ENCODE data around the gene ZSCAN9.

The ZSCAN9 gene

GRCh38 chr6:28252009-28252975 lies 27.2 kb downstream of the ZSCAN9 start, which contains the start of gene ZKSCAN4:
ZKSCAN4 (minus strand) TSS chr6:28252269; CDS start chr6:28251980, 289 bp downstream.
- Histone ChIP-seq H3K36me3 (ENCODE audit: control insufficient read depth, insufficient read depth, low read length, severe bottlenecking) (peaks cover 10% of the 10 kb centered on the region), H3K4me1 (ENCODE audit: control insufficient read depth, insufficient read depth, low read length) (peaks cover 24% of the 10 kb centered on the region), H3K27me3 (replicated peaks; ENCODE audit: control insufficient read depth, insufficient read depth, low read length) (no peaks in the 10 kb centered on the region), H3K4me3 (ENCODE audit: low read length) (peak within 1 kb of the TSS; percentile 98), H3K9ac (ENCODE audit: low read length) (peak within 1 kb of the TSS; percentile 91), H3K9me3 (ENCODE audit: control insufficient read depth, low read length) (no peaks in the 10 kb centered on the region)
- peak; percentile 92 for DNase-seq (ENCODE audit: low read depth)

GRCh38 chr6:28254121-28254519 lies 29.0 kb downstream of the ZSCAN9 start:
- no peaks in the 10 kb centered on the region for H3K36me3 ChIP-seq (ENCODE audit: control insufficient read depth, insufficient read depth, low read length, severe bottlenecking)
- no peaks in the 10 kb centered on the region for H3K27me3 ChIP-seq (replicated peaks; ENCODE audit: control insufficient read depth, insufficient read depth, low read length)
- H3K4me1 ChIP-seq (ENCODE audit: control insufficient read depth, insufficient read depth, low read length): peaks cover 28% of the 10 kb centered on the region
- no peak overlapping the region for H3K9ac ChIP-seq (ENCODE audit: low read length)
- H3K9me3 ChIP-seq (ENCODE audit: control insufficient read depth, low read length): no peaks in the 10 kb centered on the region
- no peak for DNase-seq (ENCODE audit: low read depth)
- H3K4me3 ChIP-seq (ENCODE audit: low read length): no peak overlapping the region

DNA sequence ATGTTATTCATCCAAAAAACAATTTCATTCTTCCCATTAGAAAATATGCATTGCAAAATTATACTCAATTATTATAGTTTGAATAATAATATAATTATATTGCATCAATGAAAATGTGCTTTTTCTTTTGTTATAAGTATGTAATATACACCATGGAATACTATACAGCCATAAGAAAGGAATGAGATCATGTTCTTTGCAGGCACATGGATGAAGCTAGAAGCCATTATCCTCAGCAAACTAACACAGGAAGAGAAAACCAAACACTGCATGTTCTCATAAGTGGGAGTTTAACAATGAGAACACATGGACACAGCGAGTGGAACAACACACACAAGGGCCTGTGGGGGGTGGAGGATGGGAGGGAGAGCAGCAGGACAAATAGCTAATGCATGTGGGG lies 32.0 kb downstream of the ZSCAN9 start:
- peaks cover 12% of the 10 kb centered on the region for H3K9me3 ChIP-seq (ENCODE audit: control insufficient read depth, low read length)
- no peak overlapping the region for H3K9ac ChIP-seq (ENCODE audit: low read length)
- H3K36me3 ChIP-seq (ENCODE audit: control insufficient read depth, insufficient read depth, low read length, severe bottlenecking): no peaks in the 10 kb centered on the region
- H3K4me3 ChIP-seq (ENCODE audit: low read length): no peak overlapping the region
- H3K27me3 ChIP-seq (replicated peaks; ENCODE audit: control insufficient read depth, insufficient read depth, low read length): no peaks in the 10 kb centered on the region
- DNase-seq (ENCODE audit: low read depth): no peak
- H3K4me1 ChIP-seq (ENCODE audit: control insufficient read depth, insufficient read depth, low read length): peaks cover 24% of the 10 kb centered on the region

DNA sequence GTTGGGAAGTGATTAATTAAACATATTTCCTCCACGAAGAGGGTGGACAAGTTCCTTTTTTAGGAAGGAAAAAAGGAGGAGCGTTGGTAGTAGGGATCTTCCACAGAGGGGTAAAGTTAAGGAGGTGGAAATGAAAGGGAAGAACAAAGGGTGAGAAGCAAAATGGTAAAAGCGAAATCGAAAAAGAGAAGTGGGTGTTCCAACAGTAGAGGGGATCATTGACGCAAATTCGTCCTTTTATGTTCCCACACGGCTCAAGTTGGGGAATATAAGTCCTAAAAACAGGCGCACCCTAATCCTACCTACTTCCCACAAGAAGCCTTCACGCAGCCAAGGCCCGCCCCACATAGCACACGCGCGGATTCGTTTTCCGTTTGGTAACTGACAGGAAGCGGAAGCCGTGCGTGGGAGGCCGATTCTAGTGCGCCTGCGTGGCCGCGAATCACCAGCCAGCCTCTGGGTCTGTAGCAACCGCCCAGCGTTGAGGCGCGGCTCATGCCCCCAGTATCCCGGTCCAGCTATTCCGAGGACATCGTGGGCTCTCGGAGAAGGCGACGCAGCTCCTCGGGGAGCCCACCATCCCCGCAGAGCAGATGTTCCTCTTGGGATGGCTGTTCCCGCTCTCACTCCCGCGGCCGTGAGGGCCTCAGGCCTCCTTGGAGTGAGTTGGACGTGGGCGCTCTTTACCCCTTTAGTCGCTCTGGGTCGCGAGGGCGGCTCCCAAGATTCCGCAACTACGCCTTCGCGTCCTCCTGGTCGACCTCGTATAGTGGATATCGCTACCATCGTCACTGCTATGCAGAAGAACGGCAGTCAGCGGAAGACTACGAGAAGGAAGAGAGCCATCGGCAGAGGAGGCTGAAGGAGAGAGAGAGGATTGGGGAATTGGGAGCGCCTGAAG lies 34.1 kb downstream of the ZSCAN9 start, which contains the start of gene NKAPL:
Gene NKAPL (plus strand): TSS at position 421 of the 901 bp plus-strand sequence. CDS start 75 bp downstream, at position 496.
- no peaks in the 10 kb centered on the region for H3K27me3 ChIP-seq (replicated peaks; ENCODE audit: control insufficient read depth, insufficient read depth, low read length)
- peak; percentile 72 for DNase-seq (ENCODE audit: low read depth)

DNA sequence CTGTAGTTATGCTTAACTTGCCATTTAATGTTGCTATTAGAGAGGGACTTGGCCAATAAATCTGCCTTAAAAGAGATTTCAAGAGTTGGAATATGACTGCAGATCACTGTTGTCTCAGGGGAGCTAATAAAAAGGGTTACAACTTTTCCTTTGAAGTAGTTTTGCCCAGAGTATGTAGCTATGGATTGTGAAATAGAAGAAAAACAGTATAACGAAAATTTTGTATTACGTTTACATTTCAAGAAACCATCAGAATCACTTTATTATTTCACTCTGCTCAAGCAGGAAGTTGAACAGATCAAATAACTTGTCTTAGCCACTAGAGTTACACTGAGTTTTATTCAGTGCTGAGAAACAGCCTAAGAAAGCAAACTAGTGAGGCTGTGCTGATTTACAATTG lies 38.8 kb downstream of the ZSCAN9 start:
- Histone ChIP-seq H3K27me3 (replicated peaks; ENCODE audit: control insufficient read depth, insufficient read depth, low read length) (no peaks in the 10 kb centered on the region), H3K9ac (ENCODE audit: low read length) (no peak overlapping the region), H3K4me3 (ENCODE audit: low read length) (no peak overlapping the region), H3K4me1 (ENCODE audit: control insufficient read depth, insufficient read depth, low read length) (peaks cover 27% of the 10 kb centered on the region), H3K9me3 (ENCODE audit: control insufficient read depth, low read length) (peaks cover 12% of the 10 kb centered on the region), H3K36me3 (ENCODE audit: control insufficient read depth, insufficient read depth, low read length, severe bottlenecking) (no peaks in the 10 kb centered on the region)
- no peak for DNase-seq (ENCODE audit: low read depth)

More for the DNA sequence above, 34.1 kb downstream of the ZSCAN9 start, which contains the start of gene NKAPL:
- Histone ChIP-seq H3K36me3 (ENCODE audit: control insufficient read depth, insufficient read depth, low read length, severe bottlenecking) (no peaks in the 10 kb centered on the region), H3K9me3 (ENCODE audit: control insufficient read depth, low read length) (peaks cover 12% of the 10 kb centered on the region), H3K9ac (ENCODE audit: low read length) (peak within 1 kb of the TSS; percentile 52), H3K4me3 (ENCODE audit: low read length) (peak within 1 kb of the TSS; percentile 85), H3K4me1 (ENCODE audit: control insufficient read depth, insufficient read depth, low read length) (peaks cover 12% of the 10 kb centered on the region)

GRCh38 chr6:28264834-28265401 lies 39.8 kb downstream of the ZSCAN9 start:
- Histone ChIP-seq H3K9me3 (ENCODE audit: control insufficient read depth, low read length) (peaks cover 5% of the 10 kb centered on the region), H3K9ac (ENCODE audit: low read length) (no peak overlapping the region), H3K36me3 (ENCODE audit: control insufficient read depth, insufficient read depth, low read length, severe bottlenecking) (no peaks in the 10 kb centered on the region), H3K27me3 (replicated peaks; ENCODE audit: control insufficient read depth, insufficient read depth, low read length) (no peaks in the 10 kb centered on the region), H3K4me1 (ENCODE audit: control insufficient read depth, insufficient read depth, low read length) (peaks cover 30% of the 10 kb centered on the region), H3K4me3 (ENCODE audit: low read length) (no peak overlapping the region)
- DNase-seq (ENCODE audit: low read depth): no peak

DNA sequence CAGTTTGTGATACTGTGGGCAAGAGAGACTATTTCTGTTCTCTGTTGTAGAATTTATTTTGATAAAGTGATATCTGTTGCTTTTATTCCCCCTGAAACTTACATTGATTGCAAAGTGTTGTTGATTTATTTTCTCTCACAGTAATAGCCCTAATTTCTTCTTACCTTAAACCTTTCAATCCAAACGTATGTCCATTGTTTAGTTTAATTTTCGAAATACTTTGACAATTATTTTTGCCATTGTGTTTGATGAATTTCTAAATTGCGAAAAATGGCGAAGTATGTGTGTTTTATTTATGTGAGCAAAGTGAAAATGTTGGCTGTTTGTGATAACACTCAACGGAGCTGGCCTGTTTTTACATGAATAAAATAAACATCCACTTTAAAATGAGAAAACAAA lies 41.5 kb downstream of the ZSCAN9 start:
- H3K9me3 ChIP-seq (ENCODE audit: control insufficient read depth, low read length): no peaks in the 10 kb centered on the region
- no peak for DNase-seq (ENCODE audit: low read depth)
- peaks cover 35% of the 10 kb centered on the region for H3K4me1 ChIP-seq (ENCODE audit: control insufficient read depth, insufficient read depth, low read length)
- peak overlapping the region; percentile 91 for H3K9ac ChIP-seq (ENCODE audit: low read length)
- H3K27me3 ChIP-seq (replicated peaks; ENCODE audit: control insufficient read depth, insufficient read depth, low read length): no peaks in the 10 kb centered on the region
- peak overlapping the region; percentile 97 for H3K4me3 ChIP-seq (ENCODE audit: low read length)
- H3K36me3 ChIP-seq (ENCODE audit: control insufficient read depth, insufficient read depth, low read length, severe bottlenecking): no peaks in the 10 kb centered on the region

DNA sequence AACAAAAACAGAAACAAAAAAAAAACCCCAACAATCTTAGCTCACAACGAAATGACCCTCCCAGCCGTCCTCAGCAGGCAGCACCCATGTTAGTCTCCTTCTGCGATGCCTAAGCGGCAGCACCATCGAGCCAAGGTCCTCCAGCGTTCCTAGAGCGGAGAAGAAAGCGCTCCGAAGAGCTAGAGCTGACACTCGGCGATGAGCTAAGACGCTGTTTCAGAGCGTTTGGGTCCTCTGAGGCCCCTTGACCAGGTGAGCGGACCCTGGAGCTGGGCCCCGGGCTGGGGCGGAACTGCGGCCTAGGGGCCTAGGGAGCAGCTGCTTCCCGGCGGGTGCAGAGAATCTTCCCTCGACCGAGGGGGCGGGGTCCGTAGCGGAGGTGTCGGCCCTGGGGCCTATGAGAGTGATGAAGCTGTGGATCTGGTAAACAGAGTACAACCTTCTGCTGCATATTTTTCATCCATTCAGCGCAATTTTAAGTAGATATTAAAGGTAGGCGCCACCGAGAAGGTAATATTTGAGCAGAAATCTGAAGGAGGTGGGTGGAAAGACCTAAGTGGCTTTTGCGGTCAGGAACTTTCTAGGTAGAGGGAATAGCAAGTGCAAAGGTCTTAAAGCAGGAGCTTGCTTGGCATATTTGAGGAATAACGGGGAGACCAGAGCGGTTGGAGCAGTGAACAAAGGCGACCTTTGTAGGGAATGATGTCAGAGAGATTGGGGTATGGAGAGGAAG lies 42.1 kb downstream of the ZSCAN9 start, which contains the start of gene ZSCAN26:
Gene ZSCAN26 (plus strand): TSS at position 182 of the 733 bp plus-strand sequence. CDS start 4,777 bp downstream, outside the sequence.
- Histone ChIP-seq H3K27me3 (replicated peaks; ENCODE audit: control insufficient read depth, insufficient read depth, low read length) (no peaks in the 10 kb centered on the region), H3K4me3 (ENCODE audit: low read length) (peak within 1 kb of the TSS; percentile 97), H3K36me3 (ENCODE audit: control insufficient read depth, insufficient read depth, low read length, severe bottlenecking) (peaks cover 5% of the 10 kb centered on the region), H3K4me1 (ENCODE audit: control insufficient read depth, insufficient read depth, low read length) (peaks cover 35% of the 10 kb centered on the region), H3K9me3 (ENCODE audit: control insufficient read depth, low read length) (no peaks in the 10 kb centered on the region), H3K9ac (ENCODE audit: low read length) (peak within 1 kb of the TSS; percentile 91)
- DNase-seq (ENCODE audit: low read depth): peak; percentile 91

DNA sequence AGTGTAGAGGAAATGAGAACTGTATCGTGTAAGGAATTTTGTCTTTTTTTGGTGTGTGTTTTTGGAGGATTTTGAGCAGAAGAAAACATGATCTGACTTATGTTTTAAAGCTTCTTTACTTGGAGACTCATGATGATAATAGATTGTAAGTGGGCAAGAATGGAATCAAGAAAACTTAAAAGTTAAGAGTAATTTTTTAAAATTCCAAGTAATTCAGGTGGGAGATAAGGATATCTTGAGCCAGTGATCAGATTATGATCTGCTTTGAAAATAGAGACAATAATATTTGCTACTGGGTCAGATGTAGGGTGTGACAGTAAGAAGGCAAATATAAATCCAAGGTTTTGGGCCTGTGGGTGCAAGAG lies 42.6 kb downstream of the ZSCAN9 start:
- H3K4me3 ChIP-seq (ENCODE audit: low read length): peak overlapping the region; percentile 97
- peaks cover 11% of the 10 kb centered on the region for H3K36me3 ChIP-seq (ENCODE audit: control insufficient read depth, insufficient read depth, low read length, severe bottlenecking)
- peaks cover 35% of the 10 kb centered on the region for H3K4me1 ChIP-seq (ENCODE audit: control insufficient read depth, insufficient read depth, low read length)
- peak overlapping the region; percentile 91 for H3K9ac ChIP-seq (ENCODE audit: low read length)
- H3K27me3 ChIP-seq (replicated peaks; ENCODE audit: control insufficient read depth, insufficient read depth, low read length): no peaks in the 10 kb centered on the region
- DNase-seq (ENCODE audit: low read depth): peak; percentile 7
- H3K9me3 ChIP-seq (ENCODE audit: control insufficient read depth, low read length): no peaks in the 10 kb centered on the region

DNA sequence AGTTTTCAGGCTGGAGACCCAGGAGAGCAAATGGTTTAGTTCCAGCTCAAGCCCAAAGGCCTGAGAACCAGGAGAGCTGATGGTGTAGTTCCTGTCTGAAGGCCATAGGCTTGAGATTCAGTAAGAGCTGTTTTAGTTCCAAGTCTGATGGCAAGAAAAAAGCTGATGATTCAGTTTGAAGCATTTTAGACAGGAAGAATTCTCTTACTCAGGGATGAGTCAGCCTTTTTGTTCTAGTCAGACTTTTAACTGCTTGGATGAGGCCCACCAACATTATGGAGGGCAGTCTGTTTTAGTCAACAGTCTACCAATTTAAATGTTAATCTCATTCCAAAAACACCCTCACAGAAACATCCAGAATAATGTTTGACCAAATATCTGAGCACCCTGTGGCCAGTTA lies 44.4 kb downstream of the ZSCAN9 start:
- peak overlapping the region; percentile 7 for H3K4me3 ChIP-seq (ENCODE audit: low read length)
- no peaks in the 10 kb centered on the region for H3K9me3 ChIP-seq (ENCODE audit: control insufficient read depth, low read length)
- H3K36me3 ChIP-seq (ENCODE audit: control insufficient read depth, insufficient read depth, low read length, severe bottlenecking): peaks cover 20% of the 10 kb centered on the region
- peaks cover 31% of the 10 kb centered on the region for H3K4me1 ChIP-seq (ENCODE audit: control insufficient read depth, insufficient read depth, low read length)
- peak overlapping the region; percentile 33 for H3K9ac ChIP-seq (ENCODE audit: low read length)
- DNase-seq (ENCODE audit: low read depth): peak; percentile 76
- no peaks in the 10 kb centered on the region for H3K27me3 ChIP-seq (replicated peaks; ENCODE audit: control insufficient read depth, insufficient read depth, low read length)

All from adipocyte (in vitro differentiated cells).